K562 (cell line): ENCODE data around the gene FOS. TPM values are rescaled to one million over a fixed set of nuclear protein-coding genes. Genes with fewer than 3 reads are reported as not detected.

ENCODE experiments used
- ATAC-seq: fragments of 200-7000 bp; cut with Tn5 transposase; 3 replicates; pipeline ENCODE4 v1.9.1; 2020; ENCODE audit warnings: moderate library complexity
- BruUV-seq: library from RNA; stranded (reverse); fragments of 400-500 nt; replicated peaks from 2 replicates; lab custom pipeline; 2021; lab: Mats Ljungman, UMichigan
- CTCF ChIA-PET: fragments of 300-600 bp; formaldehyde crosslinking; extraction: SDS; loops from one replicate; lab custom pipeline; 2021; ENCODE audit warnings: low intra/inter-chr PET ratio; lab: Yijun Ruan, JAX
- POLR2A ChIA-PET: fragments of 300-600, 350-650 bp; sonication (Branson Sonifier 250); formaldehyde crosslinking; extraction: SDS; loops from one replicate; lab custom pipeline; 2021; ENCODE audit warnings: antibody characterized with exemption, inconsistent platforms; lab: Yijun Ruan, JAX
- DNase-seq, 4 experiments: peaks; one replicate each; pipeline versions ENCODE4 v3.0.0 to v3.0.0-alpha.2; 2011 to 2018; ENCODE audit warnings: low spot score in 3 of 4, mixed read lengths in 3 of 4; ENCODE audit errors: extremely low read depth in 1 of 4
- FAIRE-seq: peaks from 2 replicates; lab custom pipeline; 2011; peaks lifted over from hg19 to GRCh38; lab: Jason Lieb, UNC
- H2AFZ ChIP-seq: 2 replicates; pipeline ENCODE4 v1.6.0; 2011; ENCODE audit warnings: low read depth, low read length, control low read depth, inconsistent platforms
- H3K27ac ChIP-seq: fragments of 200-600 bp; 3 replicates; pipeline ENCODE4 v1.8.0; 2011; ENCODE audit warnings: low read depth, mild to moderate bottlenecking, control low read depth, inconsistent platforms, low read length, moderate library complexity, mixed read lengths; ENCODE audit errors: extremely low read depth
- H3K27me3 ChIP-seq, 2 experiments: fragments of 300-600 bp in 1 of 2; 2 replicates in 1 of 2; 3 replicates in 1 of 2; pipeline versions ENCODE4 v1.6.0 to v1.8.0; 2011; ENCODE audit warnings: inconsistent platforms in 2 of 2, low read length in 2 of 2, mild to moderate bottlenecking in 1 of 2, mixed read lengths in 1 of 2, moderate library complexity in 1 of 2; ENCODE audit not compliant: control insufficient read depth in 2 of 2, insufficient read depth in 2 of 2
- H3K36me3 ChIP-seq: fragments of 300-600 bp; 3 replicates; pipeline ENCODE4 v1.8.0; 2011; ENCODE audit warnings: mild to moderate bottlenecking, low read length, inconsistent platforms; ENCODE audit not compliant: control insufficient read depth, insufficient read depth
- H3K4me1 ChIP-seq, 2 experiments: fragments of 200-600 bp in 1 of 2; replicated peaks in 1 of 2; 2 replicates in 1 of 2; 3 replicates in 1 of 2; pipeline versions ENCODE4 v1.5.1 to v1.8.0; 2011; ENCODE audit warnings: inconsistent platforms in 2 of 2, low read length in 2 of 2, mild to moderate bottlenecking in 1 of 2, mixed read lengths in 1 of 2, moderate library complexity in 1 of 2; ENCODE audit not compliant: control insufficient read depth in 2 of 2, insufficient read depth in 2 of 2
- H3K4me2 ChIP-seq: 2 replicates; pipeline ENCODE4 v1.6.1; 2011; ENCODE audit warnings: low read length, control low read depth, inconsistent platforms, mixed read lengths; ENCODE audit not compliant: insufficient read depth
- H3K4me3 ChIP-seq: fragments of 200-600 bp; sonication (generic), shearing (Covaris generic); 2 replicates; pipeline ENCODE4 v1.5.1; 2016; ENCODE audit warnings: control low read depth, inconsistent platforms
- H3K79me2 ChIP-seq: fragments of 200-600 bp; 3 replicates; pipeline ENCODE4 v1.8.0; 2011; ENCODE audit warnings: low read length, inconsistent platforms; ENCODE audit not compliant: control insufficient read depth, insufficient read depth
- H3K9ac ChIP-seq, 2 experiments: 2 replicates each; pipeline versions ENCODE4 v1.6.0 to v1.6.1; 2011; ENCODE audit warnings: low read depth in 2 of 2, low read length in 2 of 2, control low read depth in 1 of 2, inconsistent platforms in 1 of 2, mild to moderate bottlenecking in 1 of 2, mixed read lengths in 1 of 2; ENCODE audit not compliant: insufficient read depth in 1 of 2
- H3K9me1 ChIP-seq: one replicate; pipeline ENCODE4 v1.6.0; 2011; ENCODE audit warnings: inconsistent platforms, mild to moderate bottlenecking, low read length, moderate library complexity; ENCODE audit not compliant: control insufficient read depth, insufficient read depth
- H3K9me3 ChIP-seq: replicated peaks from 2 replicates; pipeline ENCODE4 v1.5.1; 2011; ENCODE audit warnings: low read depth, low read length, inconsistent platforms; ENCODE audit not compliant: control insufficient read depth, insufficient read depth
- H4K20me1 ChIP-seq: replicated peaks from 2 replicates; pipeline ENCODE4 v1.6.1; 2011; ENCODE audit warnings: low read length, inconsistent platforms, mixed read lengths; ENCODE audit not compliant: control insufficient read depth, insufficient read depth
- CEBPB ChIP-seq: fragments of 450-650 bp; IDR thresholded peaks from 2 replicates; pipeline ENCODE4 v1.6.1; 2016; ENCODE audit warnings: missing genetic modification characterization, missing compliant biosample characterization
- CHD1 ChIP-seq: fragments of 200-600 bp; sonication (generic); IDR thresholded peaks from one replicate; pipeline ENCODE4 v1.6.1; 2012; ENCODE audit warnings: mild to moderate bottlenecking, moderate library complexity, low read length, inconsistent platforms
- FOS ChIP-seq: IDR thresholded peaks from 3 replicates; pipeline ENCODE4 v1.6.1; 2011; ENCODE audit not compliant: insufficient read length; ENCODE audit errors: extremely low read depth
- KDM1A ChIP-seq, 2 experiments: fragments of 450-650 bp; IDR thresholded peaks; 2 replicates each; pipeline ENCODE4 v1.6.1; 2016; ENCODE audit warnings: mild to moderate bottlenecking in 2 of 2
- NBN ChIP-seq: fragments of 450-650 bp; IDR thresholded peaks from 2 replicates; pipeline ENCODE4 v1.6.1; 2016; ENCODE audit warnings: low read depth, mild to moderate bottlenecking
- NFRKB ChIP-seq: fragments of 450-650 bp; IDR thresholded peaks from 2 replicates; pipeline ENCODE4 v1.6.1; 2016; ENCODE audit warnings: low read depth
- PCBP1 ChIP-seq: fragments of 200-400 bp; formaldehyde crosslinking; IDR thresholded peaks from 2 replicates; pipeline ENCODE4 v1.6.1; 2018; ENCODE audit warnings: mild to moderate bottlenecking, low read depth, low read length; ENCODE audit not compliant: poor library complexity, severe bottlenecking
- SRSF3 ChIP-seq: fragments of 200-400 bp; formaldehyde crosslinking; IDR thresholded peaks from 2 replicates; pipeline ENCODE4 v1.6.1; 2016; ENCODE audit warnings: mild to moderate bottlenecking, low read length, moderate library complexity; ENCODE audit not compliant: insufficient read depth
- SRSF9 ChIP-seq: fragments of 200-400 bp; formaldehyde crosslinking; IDR thresholded peaks from 2 replicates; pipeline ENCODE4 v1.6.1; 2017; ENCODE audit warnings: low read depth, low read length, borderline replicate concordance
- ZBTB1 ChIP-seq: sonication (generic); formaldehyde crosslinking; IDR thresholded peaks from 2 replicates; pipeline ENCODE4 v1.8.1; 2023; ENCODE audit warnings: missing genetic modification reagents, low read depth, mild to moderate bottlenecking, borderline replicate concordance
- ZNF717 ChIP-seq: fragments of 250-450 bp; sonication (Bioruptor Pico); IDR thresholded peaks from 2 replicates; pipeline ENCODE4 v1.5.0; 2021
- WGBS: fragments of 100-300 bp; shearing (Covaris generic); methylation state at CpG from one replicate; pipeline ENCODE4 v1.1.6; 2016; ENCODE audit warnings: low coverage, mixed read lengths; ENCODE audit not compliant: insufficient coverage; ENCODE audit errors: missing lambda C conversion rate; 5-methylcytosine and 5-hydroxymethylcytosine counted together
- in situ Hi-C: fragments of 300-500 bp; cut with MboI; formaldehyde crosslinking; loops from 4 replicates; pipeline ENCODE4 v1.15.0; 2018; ENCODE audit warnings: inconsistent platforms, mixed read lengths
- intact Hi-C: fragments of 100-400 bp; cut with micrococcal nuclease; formaldehyde crosslinking; loops from 2 replicates; pipeline ENCODE4 v1.14.2; 2022
- polyA plus RNA-seq, 8 experiments: library from polyadenylated mRNA; depleted of rRNA in 4 of 8; stranded (reverse) in 5 of 8; unstranded in 3 of 8; fragments of >200 nt; fragmentation: Nextera tagmentation in 2 of 8; fragmentation: Illumina TruSeq in 1 of 8; extraction: Ambion mirVana in 2 of 8; extraction: Trizol in 1 of 8; gene quantifications; 2 replicates each; pipeline versions ENCODE4 v1.2.1 to v1.2.3, GENCODE V29; 2011 to 2014; ENCODE audit warnings: inconsistent platforms in 1 of 8, missing spikeins in 1 of 8
- total RNA-seq, 7 experiments: library from RNA; depleted of rRNA in 6 of 7; stranded (reverse); fragments of >200 nt in 6 of 7; fragmentation: Illumina TruSeq in 2 of 7; extraction: Trizol in 2 of 7; gene quantifications; 2 replicates each; pipeline versions ENCODE4 v1.2.1 to v1.2.3, GENCODE V29; 2011 to 2021; ENCODE audit warnings: low replicate concordance in 1 of 7
- TF ChIP-seq, protein P1 (sequence below): fragments of 450-650 bp; formaldehyde crosslinking; IDR thresholded peaks from 2 replicates; pipeline ENCODE4 v1.4.0; 2020; ENCODE audit warnings: mild to moderate bottlenecking, mixed read lengths
- TF ChIP-seq, protein P2 (sequence below): fragments of 150-350 bp; conservative IDR thresholded peaks from 2 replicates; pipeline ENCODE4 v1.6.1; 2014; ENCODE audit warnings: low read length
- TF ChIP-seq, protein P3 (sequence below): fragments of 450-650 bp; IDR thresholded peaks from 2 replicates; pipeline ENCODE4 v1.7.1; 2018; ENCODE audit warnings: mild to moderate bottlenecking, low read depth; ENCODE audit not compliant: partially characterized antibody

Gene FOS
- total and polyA plus RNA-seq, 9 of the 15 experiments (the other 6 are each of a cell fraction or from before 2014, with no cell fraction given), result 0.54 to 13.8 (median 8.9) TPM

DNA sequence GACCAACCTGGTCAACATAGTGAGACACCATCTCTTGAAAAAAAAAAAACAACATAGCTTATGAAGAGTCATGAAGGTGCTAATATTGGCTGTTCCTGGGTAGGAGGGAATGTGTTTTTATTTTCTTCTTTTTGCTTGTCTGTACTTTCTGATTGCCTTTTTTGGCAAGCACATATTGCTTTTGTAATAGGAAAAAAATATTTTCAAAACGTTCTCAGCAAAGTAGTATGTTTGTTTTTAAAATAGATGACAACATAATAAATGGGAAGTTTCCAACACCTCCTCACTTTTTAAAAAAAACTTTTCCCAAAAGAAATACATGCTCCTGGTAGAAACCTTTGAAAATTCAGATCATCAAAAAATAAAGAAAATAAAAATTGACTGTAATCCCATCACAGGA, 20.9 kb downstream of the FOS start:
- Histone ChIP-seq H3K9me1 (no peaks in the 10 kb centered on the region), H3K27ac (no peak overlapping the region), H3K4me2 (no peak overlapping the region), H3K4me1 (peaks cover 28 to 33% of the 10 kb centered on the region in 2 experiments), H3K9me3 (no peaks in the 10 kb centered on the region)
- intact Hi-C loops, result loop anchor here (5.0 kb wide), 2 partner anchors 67 to 437 kb away; no protein-coding TSS in a partner anchor
- TF ChIP-seq CHD1, result no peak
- TF ChIP-seq ZNF717 (CRISPR knock-in tag), result no peak
- TF ChIP-seq, protein P1, sequence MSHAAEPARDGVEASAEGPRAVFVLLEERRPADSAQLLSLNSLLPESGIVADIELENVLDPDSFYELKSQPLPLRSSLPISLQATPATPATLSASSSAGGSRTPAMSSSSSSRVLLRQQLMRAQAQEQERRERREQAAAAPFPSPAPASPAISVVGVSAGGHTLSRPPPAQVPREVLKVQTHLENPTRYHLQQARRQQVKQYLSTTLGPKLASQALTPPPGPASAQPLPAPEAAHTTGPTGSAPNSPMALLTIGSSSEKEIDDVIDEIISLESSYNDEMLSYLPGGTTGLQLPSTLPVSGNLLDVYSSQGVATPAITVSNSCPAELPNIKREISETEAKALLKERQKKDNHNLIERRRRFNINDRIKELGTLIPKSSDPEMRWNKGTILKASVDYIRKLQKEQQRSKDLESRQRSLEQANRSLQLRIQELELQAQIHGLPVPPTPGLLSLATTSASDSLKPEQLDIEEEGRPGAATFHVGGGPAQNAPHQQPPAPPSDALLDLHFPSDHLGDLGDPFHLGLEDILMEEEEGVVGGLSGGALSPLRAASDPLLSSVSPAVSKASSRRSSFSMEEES (CRISPR knock-in tag), result no peak
- no peak for TF ChIP-seq ZBTB1 (CRISPR knock-in tag)
- TF ChIP-seq, protein P2, sequence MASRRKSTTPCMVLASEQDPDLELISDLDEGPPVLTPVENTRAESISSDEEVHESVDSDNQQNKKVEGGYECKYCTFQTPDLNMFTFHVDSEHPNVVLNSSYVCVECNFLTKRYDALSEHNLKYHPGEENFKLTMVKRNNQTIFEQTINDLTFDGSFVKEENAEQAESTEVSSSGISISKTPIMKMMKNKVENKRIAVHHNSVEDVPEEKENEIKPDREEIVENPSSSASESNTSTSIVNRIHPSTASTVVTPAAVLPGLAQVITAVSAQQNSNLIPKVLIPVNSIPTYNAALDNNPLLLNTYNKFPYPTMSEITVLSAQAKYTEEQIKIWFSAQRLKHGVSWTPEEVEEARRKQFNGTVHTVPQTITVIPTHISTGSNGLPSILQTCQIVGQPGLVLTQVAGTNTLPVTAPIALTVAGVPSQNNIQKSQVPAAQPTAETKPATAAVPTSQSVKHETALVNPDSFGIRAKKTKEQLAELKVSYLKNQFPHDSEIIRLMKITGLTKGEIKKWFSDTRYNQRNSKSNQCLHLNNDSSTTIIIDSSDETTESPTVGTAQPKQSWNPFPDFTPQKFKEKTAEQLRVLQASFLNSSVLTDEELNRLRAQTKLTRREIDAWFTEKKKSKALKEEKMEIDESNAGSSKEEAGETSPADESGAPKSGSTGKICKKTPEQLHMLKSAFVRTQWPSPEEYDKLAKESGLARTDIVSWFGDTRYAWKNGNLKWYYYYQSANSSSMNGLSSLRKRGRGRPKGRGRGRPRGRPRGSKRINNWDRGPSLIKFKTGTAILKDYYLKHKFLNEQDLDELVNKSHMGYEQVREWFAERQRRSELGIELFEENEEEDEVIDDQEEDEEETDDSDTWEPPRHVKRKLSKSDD, result no peak
- no peak for TF ChIP-seq SRSF3
- no peak for TF ChIP-seq FOS
- TF ChIP-seq, protein P3, sequence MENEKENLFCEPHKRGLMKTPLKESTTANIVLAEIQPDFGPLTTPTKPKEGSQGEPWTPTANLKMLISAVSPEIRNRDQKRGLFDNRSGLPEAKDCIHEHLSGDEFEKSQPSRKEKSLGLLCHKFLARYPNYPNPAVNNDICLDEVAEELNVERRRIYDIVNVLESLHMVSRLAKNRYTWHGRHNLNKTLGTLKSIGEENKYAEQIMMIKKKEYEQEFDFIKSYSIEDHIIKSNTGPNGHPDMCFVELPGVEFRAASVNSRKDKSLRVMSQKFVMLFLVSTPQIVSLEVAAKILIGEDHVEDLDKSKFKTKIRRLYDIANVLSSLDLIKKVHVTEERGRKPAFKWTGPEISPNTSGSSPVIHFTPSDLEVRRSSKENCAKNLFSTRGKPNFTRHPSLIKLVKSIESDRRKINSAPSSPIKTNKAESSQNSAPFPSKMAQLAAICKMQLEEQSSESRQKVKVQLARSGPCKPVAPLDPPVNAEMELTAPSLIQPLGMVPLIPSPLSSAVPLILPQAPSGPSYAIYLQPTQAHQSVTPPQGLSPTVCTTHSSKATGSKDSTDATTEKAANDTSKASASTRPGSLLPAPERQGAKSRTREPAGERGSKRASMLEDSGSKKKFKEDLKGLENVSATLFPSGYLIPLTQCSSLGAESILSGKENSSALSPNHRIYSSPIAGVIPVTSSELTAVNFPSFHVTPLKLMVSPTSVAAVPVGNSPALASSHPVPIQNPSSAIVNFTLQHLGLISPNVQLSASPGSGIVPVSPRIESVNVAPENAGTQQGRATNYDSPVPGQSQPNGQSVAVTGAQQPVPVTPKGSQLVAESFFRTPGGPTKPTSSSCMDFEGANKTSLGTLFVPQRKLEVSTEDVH, result no peak
- no peak for TF ChIP-seq SRSF9
- TF ChIP-seq NBN, result no peak
- TF ChIP-seq CEBPB, result no peak
- TF ChIP-seq PCBP1, result no peak
- no peak for TF ChIP-seq KDM1A (IDR thresholded peaks at IDR 0.05)
- TF ChIP-seq NFRKB, result no peak
- TF ChIP-seq, all 486 proteins: peak for 0
- ChIA-PET CTCF (no interaction called here), POLR2A (interaction anchor here (1.3 kb wide), 1 partner anchor 167 kb away, joined by 4 read pairs; no protein-coding TSS in a partner anchor)
- Histone ChIP-seq H2AFZ (peak overlapping the region; percentile 87; the same call in 1 of the 2 replicates), H3K36me3 (no peaks in the 10 kb centered on the region), H3K27me3 (no peaks in the 10 kb centered on the region), H3K4me3 (no peak overlapping the region), H4K20me1 (no peaks in the 10 kb centered on the region), H3K79me2 (no peaks in the 10 kb centered on the region; the same call in 2 of the 3 replicates), H3K9ac (no peak overlapping the region)
- BruUV-seq, result no TSS peak
- FAIRE-seq, result no peak
- in situ Hi-C loops, result no loop called here
- no peak for DNase-seq
- 0% methylated on average over 1 of the region's 1 CpG for WGBS
- ATAC-seq, result no peak
